Liver (tissue), 9 donors: ENCODE measurements around the gene PLXNA2. TPM values are rescaled to one million over a fixed set of nuclear protein-coding genes. Genes with fewer than 3 reads are reported as not detected.

ENCODE experiments used
- DNase-seq: peaks from one replicate; pipeline ENCODE4 v3.0.0-alpha.2; 2017; ENCODE audit warnings: low spot score
- H3K27ac ChIP-seq, 2 donors: one replicate each; pipeline ENCODE4 v1.7.0; 2013; ENCODE audit warnings: inconsistent platforms in 2 of 2, low read length in 2 of 2, control low read depth in 1 of 2, low read depth in 1 of 2, mild to moderate bottlenecking in 1 of 2
- H3K27me3 ChIP-seq, 4 donors: one replicate each; pipeline versions ENCODE4 v1.6.1 to v1.7.0; 2013; ENCODE audit warnings: low read length in 3 of 4, inconsistent platforms in 1 of 4, mild to moderate bottlenecking in 1 of 4, moderate library complexity in 1 of 4; ENCODE audit not compliant: control insufficient read depth in 4 of 4, insufficient read depth in 4 of 4
- H3K36me3 ChIP-seq, 4 donors: one replicate each; pipeline versions ENCODE4 v1.6.1 to v1.7.0; 2013; ENCODE audit warnings: low read length in 3 of 4, mild to moderate bottlenecking in 3 of 4, low read depth in 1 of 4, moderate library complexity in 1 of 4; ENCODE audit not compliant: control insufficient read depth in 4 of 4, insufficient read depth in 3 of 4
- H3K4me1 ChIP-seq, 4 donors: one replicate each; pipeline versions ENCODE4 v1.6.1 to v1.7.0; 2013; ENCODE audit warnings: low read length in 3 of 4, mild to moderate bottlenecking in 3 of 4, moderate library complexity in 1 of 4; ENCODE audit not compliant: control insufficient read depth in 4 of 4, insufficient read depth in 4 of 4
- H3K4me3 ChIP-seq, 3 donors: one replicate each; pipeline versions ENCODE4 v1.6.1 to v1.7.0; 2013; ENCODE audit warnings: low read length in 3 of 3, control low read depth in 1 of 3, low read depth in 1 of 3, mild to moderate bottlenecking in 1 of 3
- H3K9ac ChIP-seq, 2 donors: one replicate each; pipeline ENCODE4 v1.7.0; 2013; ENCODE audit warnings: low read length in 2 of 2, mild to moderate bottlenecking in 2 of 2, moderate library complexity in 2 of 2, control low read depth in 1 of 2, low read depth in 1 of 2
- H3K9me3 ChIP-seq, 4 donors: one replicate each; pipeline versions ENCODE4 v1.6.1 to v1.7.0; 2013; ENCODE audit warnings: low read length in 3 of 4; ENCODE audit not compliant: control insufficient read depth in 4 of 4
- ATF3 ChIP-seq: IDR thresholded peaks from 2 replicates; pipeline ENCODE4 v1.6.1; 2016; ENCODE audit warnings: antibody characterized with exemption
- CTCF ChIP-seq: fragments of 150-350 bp; IDR thresholded peaks from 2 replicates; pipeline ENCODE4 v1.5.1; 2017; ENCODE audit warnings: improper control_type of control experiment, low read depth, low read length; ENCODE audit not compliant: missing input control
- EGR1 ChIP-seq, 2 donors: IDR thresholded peaks; 2 replicates each; pipeline ENCODE4 v1.6.1; 2016 to 2018; ENCODE audit warnings: antibody characterized with exemption in 2 of 2, low read depth in 2 of 2
- FOXA2 ChIP-seq: IDR thresholded peaks from 2 replicates; pipeline ENCODE4 v1.6.1; 2016; ENCODE audit warnings: antibody characterized with exemption
- GABPA ChIP-seq, 2 donors: IDR thresholded peaks in 1 of 2; conservative IDR thresholded peaks in 1 of 2; 2 replicates each; pipeline ENCODE4 v1.6.1; 2016; ENCODE audit warnings: antibody characterized with exemption in 2 of 2, mild to moderate bottlenecking in 1 of 2, moderate library complexity in 1 of 2
- HNF4A ChIP-seq, 2 donors: conservative IDR thresholded peaks; 2 replicates each; pipeline ENCODE4 v1.6.1; 2016; ENCODE audit warnings: antibody characterized with exemption in 2 of 2, mild to moderate bottlenecking in 2 of 2
- HNF4G ChIP-seq: IDR thresholded peaks from 2 replicates; pipeline ENCODE4 v1.6.1; 2016; ENCODE audit warnings: antibody characterized with exemption
- JUND ChIP-seq, 2 donors: IDR thresholded peaks; 2 replicates each; pipeline ENCODE4 v1.6.1; 2016; ENCODE audit warnings: antibody characterized with exemption in 2 of 2
- MAX ChIP-seq: IDR thresholded peaks from 2 replicates; pipeline ENCODE4 v1.6.1; 2016; ENCODE audit warnings: antibody characterized with exemption
- RAD21 ChIP-seq, 2 donors: IDR thresholded peaks; 2 replicates each; pipeline ENCODE4 v1.6.1; 2016; ENCODE audit warnings: antibody characterized with exemption in 2 of 2, mild to moderate bottlenecking in 2 of 2
- REST ChIP-seq: IDR thresholded peaks from 2 replicates; pipeline ENCODE4 v1.6.1; 2016; ENCODE audit warnings: antibody characterized with exemption, mild to moderate bottlenecking
- RXRA ChIP-seq, 2 donors: IDR thresholded peaks; 2 replicates each; pipeline ENCODE4 v1.6.1; 2017 to 2018; ENCODE audit warnings: antibody characterized with exemption in 2 of 2, mild to moderate bottlenecking in 1 of 2
- SP1 ChIP-seq: IDR thresholded peaks from 2 replicates; pipeline ENCODE4 v1.6.1; 2018; ENCODE audit warnings: antibody characterized with exemption, mild to moderate bottlenecking
- TAF1 ChIP-seq: conservative IDR thresholded peaks from 2 replicates; pipeline ENCODE4 v1.6.1; 2016; ENCODE audit warnings: antibody characterized with exemption, mild to moderate bottlenecking
- YY1 ChIP-seq: IDR thresholded peaks from 2 replicates; pipeline ENCODE4 v1.6.1; 2016; ENCODE audit warnings: antibody characterized with exemption, mild to moderate bottlenecking
- ZBTB33 ChIP-seq: IDR thresholded peaks from 2 replicates; pipeline ENCODE4 v1.6.1; 2016; ENCODE audit warnings: antibody characterized with exemption
- WGBS: extraction: QIAGEN DNeasy Blood & Tissue Kit; methylation state at CpG from one replicate; pipeline ENCODE4 v1.1.7; 2013; 5-methylcytosine and 5-hydroxymethylcytosine counted together
- polyA plus RNA-seq, 2 donors: library from polyadenylated mRNA; stranded (reverse) in 1 of 2; unstranded in 1 of 2; fragments of 200-250 nt in 1 of 2; fragments of >200 nt in 1 of 2; fragmentation: Nextera tagmentation in 1 of 2; extraction: Ambion mirVana in 1 of 2; gene quantifications; one replicate each; pipeline versions ENCODE4 v1.2.1 to v1.2.3, GENCODE V29; 2013 to 2015
- total RNA-seq, 2 donors: library from RNA; depleted of rRNA; stranded (reverse); fragments of >200 nt; gene quantifications; one replicate each; pipeline ENCODE4 v1.2.3, GENCODE V29; 2014
- donor health status: healthy.
- donor health status: healthy.
- donor health status: healthy.
- donor health status: healthy.
- donor health status: healthy.

PLXNA2 gene
- total and polyA plus RNA-seq, 4 donors = 1.8 to 9.2 (median 2.8) TPM

- no peak for TF ChIP-seq JUND (IDR thresholded peaks at IDR 0.05)
- no peak for TF ChIP-seq HNF4A (conservative IDR thresholded peaks at IDR 0.05)
- TF ChIP-seq ZBTB33 = no peak
- no peak for TF ChIP-seq SP1
- no peak for TF ChIP-seq ATF3
- TF ChIP-seq TAF1 = no peak
- no peak for TF ChIP-seq MAX
- TF ChIP-seq HNF4G = no peak
- no peak for TF ChIP-seq CTCF
- TF ChIP-seq EGR1 (IDR thresholded peaks at IDR 0.05; ENCODE audit: low read depth in 2 of 2) = no peak
- no peak for TF ChIP-seq YY1
- TF ChIP-seq FOXA2 = no peak
- no peak for TF ChIP-seq REST
- no peak for DNase-seq
- Histone ChIP-seq H3K27ac (no peak overlapping the region), H3K9me3 (no peaks in the 10 kb centered on the region), H3K36me3 (no peaks in the 10 kb centered on the region), H3K4me1 (peaks cover 0 to 5% (median 0%) of the 10 kb centered on the region in 4 donors), H3K9ac (no peak overlapping the region), H3K4me3 (no peak overlapping the region), H3K27me3 (no peaks in the 10 kb centered on the region)
- 91% methylated on average over 2 of the region's 2 CpGs for WGBS
Observed at GRCh38 chr1:208126108-208126507, 118.1 kb downstream of the PLXNA2 start.

GRCh38 chr1:208122612-208123358 is 121.4 kb downstream of the PLXNA2 start:
- H3K27me3 ChIP-seq = no peaks in the 10 kb centered on the region
- no peaks in the 10 kb centered on the region for H3K36me3 ChIP-seq
- TF ChIP-seq HNF4A (conservative IDR thresholded peaks at IDR 0.05) (no peak), CTCF (no peak), HNF4G (no peak), RXRA (IDR thresholded peaks at IDR 0.05) (no peak), JUND (IDR thresholded peaks at IDR 0.05) (no peak), RAD21 (IDR thresholded peaks at IDR 0.05) (no peak), REST (no peak), MAX (no peak), GABPA (IDR thresholded peaks at IDR 0.05 in 1 of 2, conservative IDR thresholded peaks at IDR 0.05 in 1 of 2) (no peak)
- H3K27ac ChIP-seq = no peak overlapping the region
- H3K9me3 ChIP-seq = no peaks in the 10 kb centered on the region
- 97% methylated on average over 4 of the region's 4 CpGs for WGBS
- no peak overlapping the region for H3K9ac ChIP-seq
- no peak overlapping the region for H3K4me3 ChIP-seq
- no peak for DNase-seq
- peaks cover 7 to 24% (median 16%) of the 10 kb centered on the region in 4 donors for H3K4me1 ChIP-seq
